ENCODE data around the gene TRIM52. TPM values are rescaled to one million over a fixed set of nuclear protein-coding genes. Genes with fewer than 3 reads are reported as not detected.

The TRIM52 gene
- total RNA-seq, 2 experiments from 2014 or later, result 24.0 to 24.2 TPM

DNA sequence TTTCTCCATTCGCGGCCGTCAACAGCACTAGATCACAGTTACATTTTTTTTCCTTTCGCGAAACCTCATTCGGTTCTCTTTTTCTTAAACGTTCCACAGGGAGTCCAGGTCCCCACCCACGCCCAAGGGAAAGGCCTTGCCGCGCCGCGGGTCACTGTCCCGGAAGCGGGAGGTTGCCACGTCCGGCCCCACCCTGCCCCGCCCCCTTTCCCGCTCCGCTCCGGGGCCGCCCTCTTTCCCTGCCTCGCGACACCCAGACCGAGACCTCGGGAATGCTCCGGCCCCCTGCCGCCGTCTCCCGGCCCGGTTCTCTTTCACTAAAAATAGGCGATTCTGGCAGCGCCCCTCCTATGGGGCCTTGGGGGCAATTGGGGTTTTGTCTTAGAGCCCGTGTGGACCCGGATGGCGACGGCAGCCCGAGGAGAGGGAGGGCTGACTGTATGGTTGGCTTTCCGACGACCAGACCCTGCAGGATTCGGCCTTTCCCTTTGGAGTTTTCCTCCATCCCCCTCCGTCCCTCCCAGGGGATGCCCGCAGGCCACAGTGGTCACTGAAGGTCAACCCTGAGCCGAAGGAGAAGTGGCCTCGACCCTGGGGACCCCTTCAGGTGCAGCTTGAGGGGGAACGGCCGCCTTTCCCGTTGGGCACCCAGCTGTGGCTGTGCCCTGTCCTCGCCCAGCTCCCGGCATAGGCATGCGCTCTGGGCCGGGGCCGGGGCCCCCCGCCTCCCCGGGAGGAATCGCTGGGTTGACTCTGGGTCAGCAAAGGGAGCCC, 14.5 kb downstream of the TRIM52 start:
- H3K4me3 Mint-ChIP-seq, result peak overlapping the region; percentile 91
- H3K27me3 Mint-ChIP-seq, result no peaks in the 10 kb centered on the region
- peaks cover 67% of the 10 kb centered on the region for H3K4me1 Mint-ChIP-seq
- peak overlapping the region; percentile 92 for H3K27ac Mint-ChIP-seq
- ChIA-PET POLR2A (interaction anchor here (0.6 to 31.8 kb wide), 9 partner anchors 2 to 443 kb away, joined by 3 to 1091 read pairs (median 7); partner anchors contain the start of genes RACK1, TRIM41, TRIM52 and TRIM7), CTCF (interaction anchor here (1.3 to 3.4 kb wide), 2 partner anchors 14 to 58 kb away, joined by 3 to 21 read pairs; partner anchors contain the start of gene TRIM52)
- peak; percentile 85 for DNase-seq
- H3K36me3 Mint-ChIP-seq (ENCODE audit: low read depth), result peaks cover 60% of the 10 kb centered on the region
- no peaks in the 10 kb centered on the region for H3K9me3 Mint-ChIP-seq

DNA sequence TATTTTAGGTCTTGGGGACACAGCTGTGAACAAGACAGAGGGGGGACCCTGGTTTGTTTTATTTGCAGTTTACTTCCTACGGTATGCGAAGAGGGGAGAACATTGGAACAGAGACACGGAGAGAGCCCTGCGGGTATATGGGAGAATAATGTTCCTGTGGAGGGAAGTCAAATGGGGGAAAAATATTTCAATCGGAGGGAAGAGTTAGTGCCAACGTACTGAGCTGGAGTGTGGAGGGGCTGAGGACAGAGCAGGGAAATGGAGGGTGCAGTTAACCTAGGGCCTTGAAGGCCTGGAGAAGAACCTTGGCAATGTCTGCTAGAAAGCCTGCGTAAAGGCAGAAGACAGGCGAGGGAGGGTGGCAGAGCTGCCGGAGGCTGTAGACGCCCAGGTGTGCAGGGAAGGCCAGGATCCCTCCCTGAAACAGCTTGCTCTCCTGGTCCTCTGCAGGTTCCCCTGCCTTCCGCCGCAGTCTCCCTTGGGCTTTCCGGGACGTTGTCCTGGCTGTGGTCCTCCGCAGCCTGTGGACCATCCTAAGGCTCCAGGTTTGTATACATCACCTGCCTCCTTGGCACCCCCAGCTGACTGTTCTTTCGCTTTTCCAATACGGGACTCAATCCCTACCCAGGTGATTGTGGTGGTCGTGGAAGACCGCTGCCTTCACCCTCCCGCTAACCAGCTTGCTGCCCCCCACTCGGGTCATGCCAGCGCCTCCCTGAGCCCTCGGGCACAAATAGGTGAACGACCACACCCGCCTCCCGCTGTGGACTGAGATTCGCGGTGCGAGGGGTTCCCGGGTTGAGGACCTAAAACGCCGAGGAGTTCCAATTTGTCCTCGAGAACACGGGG, 15.3 kb downstream of the TRIM52 start:
- Mint-ChIP-seq H3K36me3 (ENCODE audit: low read depth) (peaks cover 62% of the 10 kb centered on the region), H3K27me3 (no peaks in the 10 kb centered on the region), H3K4me3 (peak overlapping the region; percentile 91), H3K4me1 (peaks cover 69% of the 10 kb centered on the region), H3K27ac (peak overlapping the region; percentile 92), H3K9me3 (no peaks in the 10 kb centered on the region)
- CTCF ChIA-PET, result interaction anchor here (1.1 to 1.3 kb wide), 2 partner anchors 15 to 57 kb away, joined by 3 read pairs; partner anchors contain the start of gene TRIM52
- POLR2A ChIA-PET, result interaction anchor here (0.7 to 31.8 kb wide), 9 partner anchors 3 to 442 kb away, joined by 3 to 1091 read pairs (median 12); partner anchors contain the start of genes RACK1, TRIM41 and TRIM52
- no peak for DNase-seq

DNA sequence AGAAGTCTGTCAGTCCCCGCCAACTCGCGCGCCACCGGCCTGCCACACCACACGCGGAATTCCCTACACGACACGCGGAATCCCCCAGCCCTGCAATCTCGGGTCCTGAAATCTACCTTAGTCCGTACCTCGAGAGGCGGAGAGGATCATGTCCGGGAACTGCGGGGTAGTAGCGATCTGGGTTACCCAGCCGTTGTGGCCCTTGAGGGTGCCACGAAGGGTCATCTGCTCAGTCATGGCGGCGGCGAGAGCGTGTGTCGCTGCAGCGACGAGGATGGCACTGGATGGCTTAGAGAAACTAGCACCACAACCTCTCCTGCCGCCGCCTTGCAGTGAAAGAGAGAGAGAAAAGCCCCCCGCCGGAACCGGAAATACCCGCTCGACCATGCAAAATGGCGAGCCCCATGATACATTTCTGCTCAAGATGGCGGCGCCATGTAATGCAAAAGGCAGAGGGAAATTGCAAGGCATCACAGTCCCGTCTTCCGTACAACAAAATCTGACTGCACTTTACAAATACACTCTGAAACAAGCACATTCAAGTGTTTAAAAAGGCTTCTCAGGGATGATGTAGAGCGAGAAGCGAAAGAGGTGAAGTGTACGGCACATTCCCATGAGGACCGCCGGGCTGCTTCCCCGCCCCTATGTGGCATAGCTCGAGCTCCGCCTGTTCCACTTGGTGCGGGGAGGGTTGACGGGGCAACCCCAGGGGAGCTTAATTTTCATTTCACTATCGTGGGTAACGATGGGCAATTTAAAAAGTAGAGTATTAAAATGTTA, 17.2 kb downstream of the TRIM52 start, which contains the start of gene RACK1:
Gene RACK1, minus strand, starts transcription at position 343 of the 780 bp plus-strand sequence. Its CDS starts 106 bp downstream, at position 237.
- peaks cover 67% of the 10 kb centered on the region for H3K4me1 Mint-ChIP-seq
- CTCF ChIA-PET, result interaction anchor here (1.0 to 1.3 kb wide), 3 partner anchors 17 to 21 kb away, joined by 3 to 4 read pairs (median 4); partner anchors contain the start of genes TRIM41 and TRIM52
- H3K4me3 Mint-ChIP-seq, result peak within 1 kb of the TSS; percentile 97
- peaks cover 62% of the 10 kb centered on the region for H3K36me3 Mint-ChIP-seq (ENCODE audit: low read depth)
- POLR2A ChIA-PET, result interaction anchor here (0.8 to 31.8 kb wide), 8 partner anchors 5 to 412 kb away, joined by 3 to 1091 read pairs (median 13); partner anchors contain the start of genes RACK1, TRIM41 and TRIM52
- no peaks in the 10 kb centered on the region for H3K27me3 Mint-ChIP-seq
- H3K27ac Mint-ChIP-seq, result peak within 1 kb of the TSS; percentile 92
- H3K9me3 Mint-ChIP-seq, result no peaks in the 10 kb centered on the region
- DNase-seq, result peak; percentile 91

DNA sequence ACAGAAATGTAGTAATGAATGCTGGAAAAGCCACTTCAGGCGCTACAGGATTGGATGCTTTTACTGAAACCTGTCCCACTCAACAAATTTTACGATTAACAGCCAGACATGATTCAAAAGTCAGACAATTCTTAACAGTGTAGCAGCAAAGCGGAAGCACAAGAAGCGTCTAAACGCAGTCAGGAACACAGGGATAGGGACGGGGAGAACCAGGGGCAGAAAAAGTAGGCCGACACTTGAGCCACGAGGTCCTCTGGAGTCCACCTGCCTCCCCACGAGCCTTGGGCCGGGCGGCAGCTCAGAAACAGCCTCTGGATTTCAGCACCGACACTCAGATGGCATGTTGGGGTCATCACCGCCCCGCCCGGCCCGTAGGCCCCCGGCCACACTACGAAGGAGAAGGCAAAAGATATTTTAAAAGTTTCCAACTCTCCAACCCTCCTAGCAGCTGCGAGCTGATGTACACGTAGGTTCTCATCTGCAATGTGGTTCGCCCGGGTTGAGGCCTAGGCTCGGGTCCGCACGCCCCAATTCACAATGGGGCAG, 17.9 kb downstream of the TRIM52 start:
- H3K4me3 Mint-ChIP-seq, result peak overlapping the region; percentile 97
- H3K9me3 Mint-ChIP-seq, result no peaks in the 10 kb centered on the region
- CTCF ChIA-PET, result interaction anchor here (0.9 to 1.2 kb wide), 2 partner anchors 9 to 58 kb away, joined by 3 to 5 read pairs; no protein-coding TSS in a partner anchor
- peaks cover 66% of the 10 kb centered on the region for H3K36me3 Mint-ChIP-seq (ENCODE audit: low read depth)
- H3K27me3 Mint-ChIP-seq, result no peaks in the 10 kb centered on the region
- H3K27ac Mint-ChIP-seq, result peak overlapping the region; percentile 92
- POLR2A ChIA-PET, result interaction anchor here (1.1 to 31.8 kb wide), 8 partner anchors 6 to 1619 kb away, joined by 3 to 1091 read pairs (median 13); partner anchors contain the start of genes HNRNPH1, RACK1, TRIM41 and TRIM52
- peaks cover 65% of the 10 kb centered on the region for H3K4me1 Mint-ChIP-seq
- no peak for DNase-seq

DNA sequence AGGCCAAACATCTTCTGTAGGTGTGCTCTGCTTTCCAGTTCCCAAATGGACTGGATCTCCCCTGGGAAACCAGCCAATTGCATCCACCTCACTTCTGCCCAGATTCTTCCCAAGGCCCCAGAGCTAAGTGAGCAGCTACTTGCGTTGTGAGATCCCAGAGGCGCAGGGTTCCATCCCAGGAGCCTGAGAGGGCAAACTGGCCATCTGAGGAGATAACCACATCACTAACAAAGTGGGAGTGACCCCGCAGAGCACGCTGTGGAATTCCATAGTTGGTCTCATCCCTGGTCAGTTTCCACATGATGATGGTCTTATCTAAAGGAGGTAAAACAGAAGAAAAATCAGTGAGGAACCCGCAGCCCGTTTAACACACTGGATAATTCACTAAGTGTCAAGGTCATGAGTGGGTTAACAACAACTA, 18.9 kb downstream of the TRIM52 start:
- Mint-ChIP-seq H3K4me3 (peak overlapping the region; percentile 97), H3K9me3 (no peaks in the 10 kb centered on the region), H3K36me3 (ENCODE audit: low read depth) (peaks cover 69% of the 10 kb centered on the region), H3K27ac (peak overlapping the region; percentile 92), H3K4me1 (peaks cover 69% of the 10 kb centered on the region), H3K27me3 (no peaks in the 10 kb centered on the region)
- CTCF ChIA-PET, result interaction anchor here (1.2 kb wide), 1 partner anchor 10 kb away, joined by 3 read pairs; no protein-coding TSS in a partner anchor
- no peak for DNase-seq
- POLR2A ChIA-PET, result interaction anchor here (1.1 to 31.8 kb wide), 6 partner anchors 5 to 1618 kb away, joined by 3 to 1091 read pairs (median 41); partner anchors contain the start of genes HNRNPH1, RACK1, TRIM41 and TRIM52

DNA sequence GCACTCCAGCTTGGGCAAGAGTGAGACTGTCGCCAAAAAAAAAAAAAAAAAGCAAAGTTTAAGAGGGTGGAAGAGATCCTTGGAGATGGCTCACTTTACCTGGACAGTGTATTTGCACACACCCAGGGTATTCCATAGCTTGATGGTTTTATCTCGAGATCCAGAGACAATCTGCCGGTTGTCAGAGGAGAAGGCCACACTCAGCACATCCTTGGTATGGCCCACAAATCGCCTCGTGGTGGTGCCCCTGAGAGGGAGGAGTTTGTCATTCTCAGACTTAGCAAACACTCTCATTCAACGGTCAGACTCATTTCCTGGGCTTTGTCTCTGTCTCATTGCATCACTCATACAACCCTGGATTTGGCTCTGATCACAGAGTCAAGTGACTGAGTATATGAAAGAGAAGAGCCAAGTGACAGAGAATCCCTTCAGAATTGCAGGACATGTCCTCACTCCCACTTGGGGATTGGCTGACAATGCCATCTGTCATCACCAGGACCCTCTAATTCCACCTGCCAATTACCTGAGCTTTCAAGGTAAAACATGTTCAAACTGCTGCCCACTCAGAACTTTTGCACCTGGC, 19.5 kb downstream of the TRIM52 start:
- Mint-ChIP-seq H3K4me3 (peak overlapping the region; percentile 97), H3K27me3 (no peaks in the 10 kb centered on the region), H3K27ac (peak overlapping the region; percentile 92), H3K4me1 (peaks cover 71% of the 10 kb centered on the region), H3K36me3 (ENCODE audit: low read depth) (peaks cover 72% of the 10 kb centered on the region), H3K9me3 (no peaks in the 10 kb centered on the region)
- CTCF ChIA-PET, result no interaction called here
- POLR2A ChIA-PET, result interaction anchor here (1.0 to 31.8 kb wide), 6 partner anchors 4 to 1240 kb away, joined by 3 to 1091 read pairs (median 41); partner anchors contain the start of genes RACK1, TRIM41 and TRIM52
- peak; percentile 74 for DNase-seq

DNA sequence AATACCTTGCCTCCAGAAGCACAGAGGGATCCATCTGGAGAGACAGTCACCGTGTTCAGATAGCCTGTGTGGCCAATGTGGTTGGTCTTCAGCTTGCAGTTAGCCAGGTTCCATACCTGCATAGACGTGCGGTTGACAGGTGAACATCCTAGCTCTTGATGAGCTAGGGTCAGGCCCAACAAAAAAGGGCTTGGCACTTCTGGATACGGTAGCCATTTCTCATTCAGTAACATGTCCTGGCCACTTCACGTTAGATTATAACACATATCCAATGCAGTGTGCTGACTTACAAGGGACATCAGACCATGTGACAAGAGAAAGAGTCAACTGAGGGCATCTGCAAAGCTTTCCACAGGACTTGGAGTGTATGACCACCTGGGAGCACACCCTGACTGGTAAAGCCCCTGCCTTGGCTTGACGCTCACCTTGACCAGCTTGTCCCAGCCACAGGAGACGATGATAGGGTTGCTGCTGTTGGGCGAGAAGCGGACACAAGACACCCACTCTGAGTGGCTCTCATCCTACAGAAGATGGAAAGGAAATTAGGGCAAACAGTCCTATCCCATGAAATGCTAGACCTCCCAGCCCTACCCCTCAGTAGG, 21.8 kb downstream of the TRIM52 start:
- CTCF ChIA-PET, result no interaction called here
- H3K4me1 Mint-ChIP-seq, result peaks cover 64% of the 10 kb centered on the region
- H3K9me3 Mint-ChIP-seq, result no peaks in the 10 kb centered on the region
- POLR2A ChIA-PET, result interaction anchor here (30.9 to 31.8 kb wide), 2 partner anchors 2 to 10 kb away, joined by 1091 read pairs; partner anchors contain the start of genes RACK1, TRIM41 and TRIM52
- H3K27me3 Mint-ChIP-seq, result no peaks in the 10 kb centered on the region
- H3K36me3 Mint-ChIP-seq (ENCODE audit: low read depth), result peaks cover 92% of the 10 kb centered on the region
- no peak for DNase-seq
- peak overlapping the region; percentile 30 for H3K4me3 Mint-ChIP-seq
- H3K27ac Mint-ChIP-seq, result peak overlapping the region; percentile 32

DNA sequence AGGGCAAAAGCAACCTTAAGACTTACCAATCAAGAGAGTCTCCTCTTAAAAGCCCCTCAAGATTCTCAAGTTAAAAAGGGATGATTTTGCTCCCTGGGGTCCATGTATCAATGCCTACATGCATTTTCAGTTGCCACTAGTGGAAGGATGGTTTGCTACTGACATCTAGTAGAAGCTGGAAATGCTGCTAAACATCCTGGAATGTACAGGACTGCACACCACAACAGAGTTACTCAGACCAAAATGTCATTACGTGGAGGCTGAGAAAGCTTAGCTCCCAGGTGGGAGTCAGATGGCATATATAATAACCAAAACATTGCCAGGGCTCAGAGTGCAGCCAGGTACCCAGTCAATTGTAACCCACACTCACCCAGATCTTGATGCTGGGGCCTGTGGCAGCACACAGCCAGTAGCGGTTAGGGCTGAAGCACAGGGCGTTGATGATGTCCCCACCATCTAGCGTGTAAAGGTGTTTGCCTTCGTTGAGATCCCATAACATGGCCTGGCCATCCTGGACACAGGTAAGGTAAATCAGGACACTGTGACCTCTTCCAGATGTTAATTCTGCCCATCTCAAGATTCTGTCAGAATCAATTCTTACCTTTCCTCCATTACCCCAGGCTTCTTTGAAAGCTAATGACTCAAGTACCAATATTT, 23.1 kb downstream of the TRIM52 start:
- ChIA-PET CTCF (no interaction called here), POLR2A (interaction anchor here (30.9 to 31.8 kb wide), 2 partner anchors 1 to 11 kb away, joined by 1091 read pairs; partner anchors contain the start of genes RACK1, TRIM41 and TRIM52)
- H3K36me3 Mint-ChIP-seq (ENCODE audit: low read depth), result peaks cover 94% of the 10 kb centered on the region
- H3K27me3 Mint-ChIP-seq, result no peaks in the 10 kb centered on the region
- H3K4me3 Mint-ChIP-seq, result no peak overlapping the region
- peak overlapping the region; percentile 12 for H3K27ac Mint-ChIP-seq
- H3K4me1 Mint-ChIP-seq, result peaks cover 62% of the 10 kb centered on the region
- H3K9me3 Mint-ChIP-seq, result no peaks in the 10 kb centered on the region
- DNase-seq, result no peak

DNA sequence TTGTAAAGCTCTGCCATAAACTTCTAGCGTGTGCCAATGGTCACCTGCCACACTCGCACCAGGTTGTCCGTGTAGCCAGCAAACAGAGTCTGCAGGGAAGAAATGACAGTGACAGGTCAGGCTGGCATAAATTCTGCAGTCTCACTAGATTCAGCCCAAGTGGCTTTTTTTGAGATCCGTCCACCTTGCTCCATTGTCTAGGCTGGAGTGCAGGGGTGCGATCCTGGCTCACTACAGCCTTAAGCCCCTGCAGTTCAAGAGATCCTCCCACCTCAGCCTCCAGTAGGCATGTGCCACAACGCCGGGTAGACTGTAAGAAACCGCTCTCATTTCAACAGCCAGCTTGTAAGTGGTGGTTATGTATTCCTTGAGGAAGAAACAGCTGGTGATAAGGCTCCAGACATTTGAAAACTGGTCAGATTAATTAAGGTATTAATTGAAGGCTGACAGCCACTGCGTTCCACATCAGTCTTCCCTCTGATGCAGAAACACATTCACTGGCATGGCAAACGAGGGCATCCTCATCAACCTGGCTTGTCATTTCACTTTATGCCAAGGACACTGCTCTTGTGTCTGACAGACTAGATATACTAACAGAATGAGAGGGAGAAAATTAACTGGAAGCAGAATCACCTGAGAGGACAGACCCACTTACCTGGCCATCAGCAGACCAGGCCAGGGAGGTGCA, 23.8 kb downstream of the TRIM52 start:
- Mint-ChIP-seq H3K36me3 (ENCODE audit: low read depth) (peaks cover 91% of the 10 kb centered on the region), H3K4me1 (peaks cover 57% of the 10 kb centered on the region), H3K4me3 (no peak overlapping the region), H3K27ac (no peak overlapping the region), H3K9me3 (no peaks in the 10 kb centered on the region), H3K27me3 (no peaks in the 10 kb centered on the region)
- no peak for DNase-seq
- CTCF ChIA-PET, result no interaction called here
- POLR2A ChIA-PET, result interaction anchor here (30.9 to 31.8 kb wide), 2 partner anchors 0 to 12 kb away, joined by 1091 read pairs; partner anchors contain the start of genes RACK1, TRIM41 and TRIM52

DNA sequence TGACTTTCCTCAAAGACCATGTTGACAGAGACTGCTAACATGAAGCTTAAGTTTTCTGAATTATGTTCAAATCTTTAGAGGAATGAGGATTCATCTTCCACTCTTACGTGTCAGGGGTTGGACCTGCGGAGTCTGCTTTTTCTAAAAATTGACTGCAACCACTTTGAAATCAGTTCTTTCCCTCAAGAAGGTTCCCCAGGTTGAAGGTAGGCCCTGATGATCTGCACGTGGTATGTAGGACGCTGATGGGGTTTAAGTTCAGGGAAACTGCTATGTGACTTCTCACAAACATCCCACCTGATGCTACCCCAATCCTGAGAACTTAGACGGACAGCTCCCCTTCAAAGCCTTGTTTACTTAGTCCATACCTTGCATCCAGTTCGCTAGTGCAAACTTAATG, 24.5 kb downstream of the TRIM52 start:
- Mint-ChIP-seq H3K4me3 (no peak overlapping the region), H3K27ac (peak overlapping the region; percentile 24), H3K9me3 (no peaks in the 10 kb centered on the region), H3K4me1 (peaks cover 51% of the 10 kb centered on the region), H3K27me3 (no peaks in the 10 kb centered on the region), H3K36me3 (ENCODE audit: low read depth) (peaks cover 91% of the 10 kb centered on the region)
- DNase-seq, result no peak
- ChIA-PET CTCF (no interaction called here), POLR2A (interaction anchor here (2.1 to 31.8 kb wide), 3 partner anchors 1 to 22 kb away, joined by 5 to 1091 read pairs (median 1091); partner anchors contain the start of genes RACK1, TRIM41 and TRIM52)
